ENCODE measurements around the gene DAG1. TPM values are rescaled to one million over a fixed set of nuclear protein-coding genes. Genes with fewer than 3 reads are reported as not detected.

Gene DAG1
- total RNA-seq, 2 donors from 2014 or later: 86.7 to 213 TPM

DNA sequence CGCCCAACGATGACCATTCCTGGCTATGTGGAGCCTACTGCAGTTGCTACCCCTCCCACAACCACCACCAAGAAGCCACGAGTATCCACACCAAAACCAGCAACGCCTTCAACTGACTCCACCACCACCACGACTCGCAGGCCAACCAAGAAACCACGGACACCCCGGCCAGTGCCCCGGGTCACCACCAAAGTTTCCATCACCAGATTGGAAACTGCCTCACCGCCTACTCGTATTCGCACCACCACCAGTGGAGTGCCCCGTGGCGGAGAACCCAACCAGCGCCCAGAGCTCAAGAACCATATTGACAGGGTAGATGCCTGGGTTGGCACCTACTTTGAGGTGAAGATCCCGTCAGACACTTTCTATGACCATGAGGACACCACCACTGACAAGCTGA is 61.6 kb downstream of the DAG1 start:
- no peak overlapping the region for H3K4me3 ChIP-seq
- no peaks in the 10 kb centered on the region for H3K4me1 ChIP-seq (replicated peaks)
- H3K27me3 ChIP-seq (replicated peaks; ENCODE audit: insufficient read depth): no peaks in the 10 kb centered on the region
- TF ChIP-seq POLR2A (IDR thresholded peaks at IDR 0.05): no peak
- no peak for TF ChIP-seq POLR2AphosphoS5 (IDR thresholded peaks at IDR 0.05)
- TF ChIP-seq, protein P1, sequence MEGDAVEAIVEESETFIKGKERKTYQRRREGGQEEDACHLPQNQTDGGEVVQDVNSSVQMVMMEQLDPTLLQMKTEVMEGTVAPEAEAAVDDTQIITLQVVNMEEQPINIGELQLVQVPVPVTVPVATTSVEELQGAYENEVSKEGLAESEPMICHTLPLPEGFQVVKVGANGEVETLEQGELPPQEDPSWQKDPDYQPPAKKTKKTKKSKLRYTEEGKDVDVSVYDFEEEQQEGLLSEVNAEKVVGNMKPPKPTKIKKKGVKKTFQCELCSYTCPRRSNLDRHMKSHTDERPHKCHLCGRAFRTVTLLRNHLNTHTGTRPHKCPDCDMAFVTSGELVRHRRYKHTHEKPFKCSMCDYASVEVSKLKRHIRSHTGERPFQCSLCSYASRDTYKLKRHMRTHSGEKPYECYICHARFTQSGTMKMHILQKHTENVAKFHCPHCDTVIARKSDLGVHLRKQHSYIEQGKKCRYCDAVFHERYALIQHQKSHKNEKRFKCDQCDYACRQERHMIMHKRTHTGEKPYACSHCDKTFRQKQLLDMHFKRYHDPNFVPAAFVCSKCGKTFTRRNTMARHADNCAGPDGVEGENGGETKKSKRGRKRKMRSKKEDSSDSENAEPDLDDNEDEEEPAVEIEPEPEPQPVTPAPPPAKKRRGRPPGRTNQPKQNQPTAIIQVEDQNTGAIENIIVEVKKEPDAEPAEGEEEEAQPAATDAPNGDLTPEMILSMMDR (IDR thresholded peaks at IDR 0.05): no peak
- H3K36me3 ChIP-seq: peaks cover 3 to 12% of the 10 kb centered on the region in 2 donors
- 96% methylated on average over 16 of the region's 16 CpGs for WGBS
- H3K27ac ChIP-seq: no peak overlapping the region
- H3K9me3 ChIP-seq: no peaks in the 10 kb centered on the region
- intact Hi-C loops (cut with DNase I): no loop called here
- DNase-seq (ENCODE audit: low spot score): no peak

DNA sequence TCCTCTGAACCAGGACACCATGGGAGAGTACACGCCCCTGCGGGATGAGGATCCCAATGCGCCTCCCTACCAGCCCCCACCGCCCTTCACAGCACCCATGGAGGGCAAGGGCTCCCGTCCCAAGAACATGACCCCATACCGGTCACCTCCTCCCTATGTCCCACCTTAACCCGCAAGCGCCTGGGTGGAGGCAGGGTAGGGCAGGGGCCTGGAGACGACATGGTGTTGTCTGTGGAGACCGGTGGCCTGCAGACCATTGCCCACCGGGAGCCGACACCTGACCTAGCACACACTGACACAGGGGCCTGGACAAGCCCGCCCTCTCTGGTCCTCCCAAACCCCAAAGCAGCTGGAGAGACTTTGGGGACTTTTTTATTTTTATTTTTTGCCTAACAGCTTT is 63.0 kb downstream of the DAG1 start:
- DNase-seq (ENCODE audit: low spot score): no peak
- no peaks in the 10 kb centered on the region for H3K27me3 ChIP-seq (replicated peaks; ENCODE audit: insufficient read depth)
- intact Hi-C loops (cut with DNase I): no loop called here
- H3K4me1 ChIP-seq (replicated peaks): no peaks in the 10 kb centered on the region
- TF ChIP-seq, protein P1 (IDR thresholded peaks at IDR 0.05): no peak
- TF ChIP-seq POLR2AphosphoS5 (IDR thresholded peaks at IDR 0.05) (no peak), POLR2A (IDR thresholded peaks at IDR 0.05) (no peak)
- peaks cover 3 to 12% of the 10 kb centered on the region in 2 donors for H3K36me3 ChIP-seq
- no peaks in the 10 kb centered on the region for H3K9me3 ChIP-seq
- WGBS: 94% methylated on average over 13 of the region's 13 CpGs
- H3K27ac ChIP-seq: no peak overlapping the region
- no peak overlapping the region for H3K4me3 ChIP-seq

DNA sequence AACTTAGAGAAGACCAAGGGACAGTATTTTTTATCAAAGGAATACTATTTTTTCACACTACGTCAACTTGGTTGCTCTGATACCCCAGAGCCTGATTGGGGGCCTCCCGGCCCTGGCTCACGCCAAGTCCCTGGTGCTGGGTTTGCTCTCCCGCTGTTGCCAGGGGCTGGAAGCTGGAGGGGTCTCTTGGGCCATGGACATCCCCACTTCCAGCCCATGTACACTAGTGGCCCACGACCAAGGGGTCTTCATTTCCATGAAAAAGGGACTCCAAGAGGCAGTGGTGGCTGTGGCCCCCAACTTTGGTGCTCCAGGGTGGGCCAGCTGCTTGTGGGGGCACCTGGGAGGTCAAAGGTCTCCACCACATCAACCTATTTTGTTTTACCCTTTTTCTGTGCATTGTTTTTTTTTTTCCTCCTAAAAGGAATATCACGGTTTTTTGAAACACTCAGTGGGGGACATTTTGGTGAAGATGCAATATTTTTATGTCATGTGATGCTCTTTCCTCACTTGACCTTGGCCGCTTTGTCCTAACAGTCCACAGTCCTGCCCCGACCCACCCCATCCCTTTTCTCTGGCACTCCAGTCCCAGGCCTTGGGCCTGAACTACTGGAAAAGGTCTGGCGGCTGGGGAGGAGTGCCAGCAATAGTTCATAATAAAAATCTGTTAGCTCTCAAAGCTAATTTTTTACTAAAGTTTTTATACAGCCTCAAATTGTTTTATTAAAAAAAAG is 63.9 kb downstream of the DAG1 start:
- Histone ChIP-seq H3K4me1 (replicated peaks) (no peaks in the 10 kb centered on the region), H3K27me3 (replicated peaks; ENCODE audit: insufficient read depth) (no peaks in the 10 kb centered on the region), H3K27ac (no peak overlapping the region), H3K4me3 (no peak overlapping the region), H3K9me3 (no peaks in the 10 kb centered on the region), H3K36me3 (peaks cover 3 to 12% of the 10 kb centered on the region in 2 donors)
- no peak for DNase-seq (ENCODE audit: low spot score)
- TF ChIP-seq, protein P1 (IDR thresholded peaks at IDR 0.05): no peak
- TF ChIP-seq POLR2A (IDR thresholded peaks at IDR 0.05): no peak
- no peak for TF ChIP-seq POLR2AphosphoS5 (IDR thresholded peaks at IDR 0.05)
- intact Hi-C loops (cut with DNase I): no loop called here
- WGBS: 84% methylated on average over 9 of the region's 9 CpGs

DNA sequence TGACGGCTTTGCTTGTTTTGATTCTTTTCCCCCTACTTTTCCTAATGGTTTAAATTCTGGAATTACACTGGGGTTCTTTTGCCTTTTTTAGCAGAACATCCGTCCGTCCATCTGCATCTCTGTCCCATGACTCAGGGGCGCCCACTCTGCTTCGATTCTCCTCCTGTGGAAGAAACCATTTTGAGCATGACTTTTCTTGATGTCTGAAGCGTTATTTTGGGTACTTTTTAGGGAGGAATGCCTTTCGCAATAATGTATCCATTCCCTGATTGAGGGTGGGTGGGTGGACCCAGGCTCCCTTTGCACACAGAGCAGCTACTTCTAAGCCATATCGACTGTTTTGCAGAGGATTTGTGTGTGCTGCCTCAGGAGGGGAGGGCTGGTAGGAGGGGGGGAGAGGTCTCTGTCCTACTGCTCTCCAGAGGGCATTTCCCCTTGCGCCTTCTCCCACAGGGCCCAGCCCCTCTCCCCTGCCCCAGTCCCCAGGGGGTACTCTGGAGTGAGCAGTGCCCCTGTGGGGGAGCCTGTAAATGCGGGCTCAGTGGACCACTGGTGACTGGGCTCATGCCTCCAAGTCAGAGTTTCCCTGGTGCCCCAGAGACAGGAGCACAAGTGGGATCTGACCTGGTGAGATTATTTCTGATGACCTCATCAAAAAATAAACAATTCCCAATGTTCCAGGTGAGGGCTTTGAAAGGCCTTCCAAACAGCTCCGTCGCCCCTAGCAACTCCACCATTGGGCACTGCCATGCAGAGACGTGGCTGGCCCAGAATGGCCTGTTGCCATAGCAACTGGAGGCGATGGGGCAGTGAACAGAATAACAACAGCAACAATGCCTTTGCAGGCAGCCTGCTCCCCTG is 64.7 kb downstream of the DAG1 start:
- Histone ChIP-seq H3K36me3 (peaks cover 3 to 12% of the 10 kb centered on the region in 2 donors), H3K27me3 (replicated peaks; ENCODE audit: insufficient read depth) (no peaks in the 10 kb centered on the region), H3K4me3 (no peak overlapping the region), H3K4me1 (replicated peaks) (no peaks in the 10 kb centered on the region), H3K9me3 (no peaks in the 10 kb centered on the region), H3K27ac (no peak overlapping the region)
- intact Hi-C loops (cut with DNase I): no loop called here
- no peak for DNase-seq (ENCODE audit: low spot score)
- 66% methylated on average over 14 of the region's 14 CpGs for WGBS
- TF ChIP-seq, protein P1 (IDR thresholded peaks at IDR 0.05): no peak
- TF ChIP-seq POLR2AphosphoS5 (IDR thresholded peaks at IDR 0.05): no peak
- no peak for TF ChIP-seq POLR2A (IDR thresholded peaks at IDR 0.05)
